Measurements from ENCODE around the gene SUPT6H. TPM values are rescaled to one million over a fixed set of nuclear protein-coding genes. Genes with fewer than 3 reads are reported as not detected.

Gene SUPT6H
- total and polyA plus RNA-seq, 2 of the 4 experiments (the other 2 are of a cell fraction), result 41.4 to 44.8 TPM

DNA sequence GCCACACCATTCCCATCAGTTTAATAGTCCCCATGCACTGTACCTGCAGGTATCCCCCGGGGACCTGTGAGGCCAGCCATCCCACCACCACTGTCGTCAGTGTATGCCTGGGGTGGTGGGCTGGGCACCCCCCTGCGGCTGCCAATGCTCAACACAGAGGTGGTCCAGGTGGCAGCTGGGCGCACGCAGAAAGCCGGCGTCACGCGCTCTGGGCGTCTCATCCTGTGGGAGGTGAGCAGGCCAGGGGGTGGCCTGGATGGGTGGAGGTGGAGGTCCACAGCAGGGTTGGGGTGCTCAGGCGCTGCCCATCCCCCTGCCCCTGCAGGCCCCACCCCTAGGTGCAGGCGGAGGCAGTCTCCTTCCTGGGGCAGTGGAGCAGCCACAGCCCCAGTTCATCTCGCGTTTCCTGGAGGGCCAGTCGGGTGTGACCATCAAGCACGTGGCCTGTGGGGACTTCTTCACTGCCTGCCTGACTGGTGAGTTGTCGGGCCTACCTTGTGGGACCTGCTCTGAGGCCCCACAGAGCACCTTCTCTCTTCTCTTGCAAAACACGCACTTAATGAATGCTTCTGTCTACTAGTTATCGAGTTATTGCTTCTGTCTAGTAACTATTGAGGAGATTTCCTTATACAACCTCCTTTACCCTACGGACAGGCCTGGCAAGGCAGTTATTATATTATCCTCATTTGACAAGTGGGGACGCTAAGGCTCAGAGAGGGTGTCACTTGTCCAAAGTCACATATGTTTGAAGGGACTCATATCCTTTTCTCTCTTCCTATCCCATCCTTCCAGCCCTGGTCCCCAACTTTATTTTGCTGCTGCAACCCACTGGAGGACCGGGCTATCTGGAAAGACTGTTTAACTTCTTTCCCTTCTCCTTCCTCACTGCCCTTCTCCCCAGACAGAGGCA lies 76.0 kb downstream of the SUPT6H start:
- BruUV-seq (replicated peaks), result no TSS peak
- POLR2A ChIA-PET (ENCODE audit: unreplicated experiment), result no interaction called here
- ATAC-seq (ENCODE audit: low read depth), result no peak
- TF ChIP-seq, protein P1, sequence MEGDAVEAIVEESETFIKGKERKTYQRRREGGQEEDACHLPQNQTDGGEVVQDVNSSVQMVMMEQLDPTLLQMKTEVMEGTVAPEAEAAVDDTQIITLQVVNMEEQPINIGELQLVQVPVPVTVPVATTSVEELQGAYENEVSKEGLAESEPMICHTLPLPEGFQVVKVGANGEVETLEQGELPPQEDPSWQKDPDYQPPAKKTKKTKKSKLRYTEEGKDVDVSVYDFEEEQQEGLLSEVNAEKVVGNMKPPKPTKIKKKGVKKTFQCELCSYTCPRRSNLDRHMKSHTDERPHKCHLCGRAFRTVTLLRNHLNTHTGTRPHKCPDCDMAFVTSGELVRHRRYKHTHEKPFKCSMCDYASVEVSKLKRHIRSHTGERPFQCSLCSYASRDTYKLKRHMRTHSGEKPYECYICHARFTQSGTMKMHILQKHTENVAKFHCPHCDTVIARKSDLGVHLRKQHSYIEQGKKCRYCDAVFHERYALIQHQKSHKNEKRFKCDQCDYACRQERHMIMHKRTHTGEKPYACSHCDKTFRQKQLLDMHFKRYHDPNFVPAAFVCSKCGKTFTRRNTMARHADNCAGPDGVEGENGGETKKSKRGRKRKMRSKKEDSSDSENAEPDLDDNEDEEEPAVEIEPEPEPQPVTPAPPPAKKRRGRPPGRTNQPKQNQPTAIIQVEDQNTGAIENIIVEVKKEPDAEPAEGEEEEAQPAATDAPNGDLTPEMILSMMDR (conservative IDR thresholded peaks at IDR 0.05; ENCODE audit: low read depth, low read length), result no peak
- TF ChIP-seq MAZ (IDR thresholded peaks at IDR 0.05; ENCODE audit: borderline replicate concordance, low read depth, low read length) (no peak), MXI1 (IDR thresholded peaks at IDR 0.05; ENCODE audit: borderline replicate concordance, low read depth, low read length) (no peak), RFX5 (IDR thresholded peaks at IDR 0.05; ENCODE audit: low read depth, low read length) (no peak), POLR2A (IDR thresholded peaks at IDR 0.05; ENCODE audit: low read depth, low read length) (no peak), BHLHE40 (IDR thresholded peaks at IDR 0.05; ENCODE audit: low read depth, low read length) (no peak), SMC3 (IDR thresholded peaks at IDR 0.05; ENCODE audit: low read depth, low read length) (no peak), MAFK (IDR thresholded peaks at IDR 0.05; ENCODE audit: low read depth, low read length) (no peak), CHD1 (IDR thresholded peaks at IDR 0.05; ENCODE audit: low read depth, low read length) (no peak), FOS (IDR thresholded peaks at IDR 0.05; ENCODE audit: low read depth, low read length) (no peak), CEBPB (IDR thresholded peaks at IDR 0.05; ENCODE audit: low read depth, low read length) (no peak), RCOR1 (IDR thresholded peaks at IDR 0.05; ENCODE audit: insufficient replicate concordance, low read length) (no peak)
- TF ChIP-seq, protein P2, sequence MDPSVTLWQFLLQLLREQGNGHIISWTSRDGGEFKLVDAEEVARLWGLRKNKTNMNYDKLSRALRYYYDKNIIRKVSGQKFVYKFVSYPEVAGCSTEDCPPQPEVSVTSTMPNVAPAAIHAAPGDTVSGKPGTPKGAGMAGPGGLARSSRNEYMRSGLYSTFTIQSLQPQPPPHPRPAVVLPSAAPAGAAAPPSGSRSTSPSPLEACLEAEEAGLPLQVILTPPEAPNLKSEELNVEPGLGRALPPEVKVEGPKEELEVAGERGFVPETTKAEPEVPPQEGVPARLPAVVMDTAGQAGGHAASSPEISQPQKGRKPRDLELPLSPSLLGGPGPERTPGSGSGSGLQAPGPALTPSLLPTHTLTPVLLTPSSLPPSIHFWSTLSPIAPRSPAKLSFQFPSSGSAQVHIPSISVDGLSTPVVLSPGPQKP (IDR thresholded peaks at IDR 0.05; ENCODE audit: borderline replicate concordance, low read depth, low read length), result no peak
- TF ChIP-seq, protein P3, sequence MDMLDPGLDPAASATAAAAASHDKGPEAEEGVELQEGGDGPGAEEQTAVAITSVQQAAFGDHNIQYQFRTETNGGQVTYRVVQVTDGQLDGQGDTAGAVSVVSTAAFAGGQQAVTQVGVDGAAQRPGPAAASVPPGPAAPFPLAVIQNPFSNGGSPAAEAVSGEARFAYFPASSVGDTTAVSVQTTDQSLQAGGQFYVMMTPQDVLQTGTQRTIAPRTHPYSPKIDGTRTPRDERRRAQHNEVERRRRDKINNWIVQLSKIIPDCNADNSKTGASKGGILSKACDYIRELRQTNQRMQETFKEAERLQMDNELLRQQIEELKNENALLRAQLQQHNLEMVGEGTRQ (IDR thresholded peaks at IDR 0.05; ENCODE audit: low read depth, low read length), result no peak

More for the DNA sequence above, 76.0 kb downstream of the SUPT6H start:
- Histone ChIP-seq H3K56ac (ENCODE audit: extremely low read depth, insufficient read depth, low read length) (no peak overlapping the region), H3K4me1 (ENCODE audit: control insufficient read depth, insufficient read depth, low read length) (peaks cover 5% of the 10 kb centered on the region; the same call in 1 of the 2 replicates), H4K91ac (ENCODE audit: insufficient read depth, low read depth, low read length) (no peak overlapping the region), H3K9me1 (ENCODE audit: insufficient read depth, low read length) (0 out of 2 replicates have a peak, but pooled peaks cover 9% of the 10 kb centered on the region), H3K4ac (ENCODE audit: low read depth, low read length) (no peak overlapping the region), H3K36me3 (ENCODE audit: control insufficient read depth, insufficient read depth, low read length) (no peaks in the 10 kb centered on the region), H4K8ac (ENCODE audit: low read depth in 2 of 2, low read length in 2 of 2) (no peak overlapping the region), H2BK20ac (ENCODE audit: low read depth, low read length) (no peak overlapping the region), H3K4me2 (ENCODE audit: low read depth, low read length) (no peak overlapping the region), H2AK5ac (ENCODE audit: low read depth, low read length) (no peak overlapping the region), H4K5ac (ENCODE audit: low read depth, low read length) (no peak overlapping the region), H2BK5ac (ENCODE audit: low read depth, low read length, poor library complexity, severe bottlenecking) (no peak overlapping the region), H2AFZ (replicated peaks; ENCODE audit: low read length, poor library complexity) (peak overlapping the region; percentile 43), H3K79me1 (ENCODE audit: low read depth in 1 of 2, low read length in 2 of 2) (peaks cover 0 to 12% of the 10 kb centered on the region in 2 experiments; a peak in 1 of 4 replicates), H3K18ac (ENCODE audit: low read depth, low read length) (no peak overlapping the region), H3K9me3 (ENCODE audit: control insufficient read depth, insufficient read depth, low read length) (no peaks in the 10 kb centered on the region), H3K14ac (replicated peaks; ENCODE audit: low read depth, low read length) (no peak overlapping the region), H3K9ac (ENCODE audit: low read depth, low read length) (no peak overlapping the region), H2BK15ac (ENCODE audit: low read depth, low read length) (no peak overlapping the region), H2AK9ac (replicated peaks; ENCODE audit: low read depth, low read length, poor library complexity) (no peak overlapping the region), H3K23ac (ENCODE audit: low read depth, low read length) (no peak overlapping the region), H2BK120ac (ENCODE audit: low read depth, low read length) (no peak overlapping the region), H4K20me1 (ENCODE audit: insufficient read depth, low read length) (no peaks in the 10 kb centered on the region; the same call in 1 of the 2 replicates), H3K27me3 (ENCODE audit: control insufficient read depth, insufficient read depth, low read length) (no peaks in the 10 kb centered on the region), H3K27ac (ENCODE audit: insufficient read depth, low read length) (no peak overlapping the region), H3K4me3 (ENCODE audit: insufficient read depth, low read depth, low read length) (no peak overlapping the region)
- 81% methylated on average over 5 of the region's 22 CpGs; no CpG with 5 or more reads in 1 of the 2 experiments for WGBS, 2 experiments (ENCODE audit: extremely low coverage in 2 of 2, insufficient read length in 1 of 2)
- in situ Hi-C loops (cut with MboI; ENCODE audit: low sequenced_read_pairs) (loop anchor here (10.0 kb wide), 1 partner anchor 367 kb away; no protein-coding TSS in a partner anchor), dilution Hi-C loops (cut with HindIII; ENCODE audit: low sequenced_read_pairs, unreplicated experiment) (no loop called here), intact Hi-C loops (cut with micrococcal nuclease) (no loop called here)
- DNase-seq, result no peak
- CTCF ChIA-PET, result no interaction called here

Data from IMR-90 (cell line).